GM18511 (cell line): ENCODE results near the gene CLDN15.
"Not testable (repeated sequence)": the region's sequence is repeated elsewhere in the genome, so short reads cannot be mapped to it uniquely, and the experiment has no call there.

Experiments used
- ATAC-seq: cut with Tn5 transposase; IDR thresholded peaks from one replicate; pipeline ENCODE4 v1.9.1; 2021; ENCODE audit warnings: mild to moderate bottlenecking, moderate library complexity; ENCODE audit not compliant: unreplicated experiment

CLDN15 gene

GRCh38 chr7:101237206-101238067 lies at the start of gene CLDN15:
TSS of gene CLDN15 (minus strand) at chr7:101237802. CDS start at chr7:101237581, 221 bp downstream.
- ATAC-seq: no peak

GRCh38 chr7:101287032-101287431 lies 49.4 kb upstream of the CLDN15 start:
- ATAC-seq: no peak

GRCh38 chr7:101285880-101286279 lies 48.3 kb upstream of the CLDN15 start:
- not testable (repeated sequence) for ATAC-seq

GRCh38 chr7:101285171-101285570 lies 47.6 kb upstream of the CLDN15 start:
- ATAC-seq: no peak

- ATAC-seq: not testable (repeated sequence)
These were observed 43.3 kb upstream of the CLDN15 start for GRCh38 chr7:101280912-101281311.

GRCh38 chr7:101278461-101279292 lies 41.1 kb upstream of the CLDN15 start:
- ATAC-seq: no peak

- ATAC-seq: no peak
These were observed 39.6 kb upstream of the CLDN15 start for GRCh38 chr7:101277155-101277554.

- ATAC-seq: no peak
These were observed 35.6 kb upstream of the CLDN15 start for GRCh38 chr7:101273206-101273605.

GRCh38 chr7:101271021-101271420 lies 33.4 kb upstream of the CLDN15 start:
- ATAC-seq: no peak

- ATAC-seq: no peak
These were observed 32.1 kb upstream of the CLDN15 start for GRCh38 chr7:101269664-101270063.

GRCh38 chr7:101265622-101266516 lies 28.3 kb upstream of the CLDN15 start:
- ATAC-seq: no peak

- not testable (repeated sequence) for ATAC-seq
These were observed 26.6 kb upstream of the CLDN15 start for GRCh38 chr7:101264102-101264706.

GRCh38 chr7:101258243-101258731 lies 20.7 kb upstream of the CLDN15 start:
- ATAC-seq: no peak

- ATAC-seq: no peak
These were observed 18.2 kb upstream of the CLDN15 start for GRCh38 chr7:101255796-101256195.

- ATAC-seq: not testable (repeated sequence)
These were observed 15.6 kb upstream of the CLDN15 start for GRCh38 chr7:101253199-101253598.

GRCh38 chr7:101251871-101252659 lies 14.5 kb upstream of the CLDN15 start:
- ATAC-seq: peak; percentile 98

- no peak for ATAC-seq
These were observed 12.7 kb upstream of the CLDN15 start for GRCh38 chr7:101250324-101250723.

GRCh38 chr7:101248276-101248675 lies 10.7 kb upstream of the CLDN15 start:
- ATAC-seq: no peak

- ATAC-seq: no peak
These were observed 7.6 kb upstream of the CLDN15 start for GRCh38 chr7:101245147-101245668.
